NB4 (cell line): Measurements from ENCODE around the gene MALRD1.
A peak's percentile ranks its signal among the peaks of the same experiment; 100 is the strongest.

Experiments used
- DNase-seq: peaks from one replicate; pipeline ENCODE4 v3.0.0; 2010; ENCODE audit warnings: low read depth
- H3K4me3 ChIP-seq: one replicate; pipeline ENCODE4 v1.5.1; 2011; ENCODE audit warnings: mild to moderate bottlenecking, low read depth, low read length, moderate library complexity
- CTCF ChIP-seq: IDR thresholded peaks from one replicate; pipeline ENCODE4 v1.5.1; 2012; ENCODE audit warnings: low read depth, low read length
- MAX ChIP-seq: IDR thresholded peaks from 2 replicates; pipeline ENCODE4 v1.6.1; 2011; ENCODE audit warnings: low read depth, low read length
- MYC ChIP-seq: IDR thresholded peaks from 2 replicates; pipeline ENCODE4 v1.6.1; 2011; ENCODE audit warnings: low read depth, low read length
- POLR2A ChIP-seq: IDR thresholded peaks from 2 replicates; pipeline ENCODE4 v1.6.1; 2011; ENCODE audit warnings: mild to moderate bottlenecking; ENCODE audit not compliant: insufficient read length; ENCODE audit errors: extremely low read depth

MALRD1 gene

GRCh38 chr10:19329475-19329874, 280.9 kb downstream of the MALRD1 start:
- DNase-seq, result no peak
- TF ChIP-seq POLR2A, result no peak
- no peak for TF ChIP-seq MAX
- no peak for TF ChIP-seq MYC
- TF ChIP-seq CTCF, result no peak
- H3K4me3 ChIP-seq, result no peak overlapping the region

- no peak overlapping the region for H3K4me3 ChIP-seq
- TF ChIP-seq POLR2A (no peak), CTCF (no peak), MYC (no peak), MAX (no peak)
- DNase-seq, result peak; percentile 19
These were observed 283.7 kb downstream of the MALRD1 start for GRCh38 chr10:19332304-19332703.

GRCh38 chr10:19333631-19334030, 285.0 kb downstream of the MALRD1 start:
- TF ChIP-seq MYC, result no peak
- no peak for TF ChIP-seq POLR2A
- TF ChIP-seq CTCF, result no peak
- TF ChIP-seq MAX, result no peak
- no peak for DNase-seq
- no peak overlapping the region for H3K4me3 ChIP-seq

GRCh38 chr10:19347621-19348020, 299.0 kb downstream of the MALRD1 start:
- no peak overlapping the region for H3K4me3 ChIP-seq
- DNase-seq, result no peak
- TF ChIP-seq CTCF, result no peak
- TF ChIP-seq MAX, result no peak
- TF ChIP-seq MYC, result no peak
- TF ChIP-seq POLR2A, result no peak

- DNase-seq, result no peak
- no peak for TF ChIP-seq CTCF
- TF ChIP-seq MYC, result no peak
- no peak for TF ChIP-seq MAX
- H3K4me3 ChIP-seq, result no peak overlapping the region
These were observed 318.6 kb downstream of the MALRD1 start for GRCh38 chr10:19367176-19367575.

- DNase-seq, result no peak
- H3K4me3 ChIP-seq, result no peak overlapping the region
- TF ChIP-seq CTCF, result no peak
- TF ChIP-seq MYC, result no peak
- TF ChIP-seq POLR2A, result no peak
- TF ChIP-seq MAX, result no peak
These were observed 325.4 kb downstream of the MALRD1 start for GRCh38 chr10:19373988-19374387.
